Measurements from ENCODE around the gene CDH4.

The CDH4 gene

GRCh38 chr20:61960836-61961235 lies 708.8 kb downstream of the CDH4 start:
- TF ChIP-seq, protein P1, sequence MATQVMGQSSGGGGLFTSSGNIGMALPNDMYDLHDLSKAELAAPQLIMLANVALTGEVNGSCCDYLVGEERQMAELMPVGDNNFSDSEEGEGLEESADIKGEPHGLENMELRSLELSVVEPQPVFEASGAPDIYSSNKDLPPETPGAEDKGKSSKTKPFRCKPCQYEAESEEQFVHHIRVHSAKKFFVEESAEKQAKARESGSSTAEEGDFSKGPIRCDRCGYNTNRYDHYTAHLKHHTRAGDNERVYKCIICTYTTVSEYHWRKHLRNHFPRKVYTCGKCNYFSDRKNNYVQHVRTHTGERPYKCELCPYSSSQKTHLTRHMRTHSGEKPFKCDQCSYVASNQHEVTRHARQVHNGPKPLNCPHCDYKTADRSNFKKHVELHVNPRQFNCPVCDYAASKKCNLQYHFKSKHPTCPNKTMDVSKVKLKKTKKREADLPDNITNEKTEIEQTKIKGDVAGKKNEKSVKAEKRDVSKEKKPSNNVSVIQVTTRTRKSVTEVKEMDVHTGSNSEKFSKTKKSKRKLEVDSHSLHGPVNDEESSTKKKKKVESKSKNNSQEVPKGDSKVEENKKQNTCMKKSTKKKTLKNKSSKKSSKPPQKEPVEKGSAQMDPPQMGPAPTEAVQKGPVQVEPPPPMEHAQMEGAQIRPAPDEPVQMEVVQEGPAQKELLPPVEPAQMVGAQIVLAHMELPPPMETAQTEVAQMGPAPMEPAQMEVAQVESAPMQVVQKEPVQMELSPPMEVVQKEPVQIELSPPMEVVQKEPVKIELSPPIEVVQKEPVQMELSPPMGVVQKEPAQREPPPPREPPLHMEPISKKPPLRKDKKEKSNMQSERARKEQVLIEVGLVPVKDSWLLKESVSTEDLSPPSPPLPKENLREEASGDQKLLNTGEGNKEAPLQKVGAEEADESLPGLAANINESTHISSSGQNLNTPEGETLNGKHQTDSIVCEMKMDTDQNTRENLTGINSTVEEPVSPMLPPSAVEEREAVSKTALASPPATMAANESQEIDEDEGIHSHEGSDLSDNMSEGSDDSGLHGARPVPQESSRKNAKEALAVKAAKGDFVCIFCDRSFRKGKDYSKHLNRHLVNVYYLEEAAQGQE (IDR thresholded peaks at IDR 0.05; ENCODE audit: insufficient read depth in 1 of 2, low read depth in 2 of 2, low read length in 2 of 2) = no peak
- TF ChIP-seq FOXP2 (optimal IDR thresholded peaks at IDR 0.05; ENCODE audit: borderline replicate concordance, extremely low read depth, extremely low read length, insufficient read depth) = no peak

- TF ChIP-seq SIN3A (IDR thresholded peaks at IDR 0.05; ENCODE audit: borderline replicate concordance, insufficient read depth, low read length) (no peak), POLR2AphosphoS5 (IDR thresholded peaks at IDR 0.05; ENCODE audit: low read depth, low read length) (no peak)
Observed at GRCh38 chr20:61963149-61963548, 711.1 kb downstream of the CDH4 start.

GRCh38 chr20:61963885-61964674 lies 712.0 kb downstream of the CDH4 start:
- TF ChIP-seq POLR2AphosphoS5 (IDR thresholded peaks at IDR 0.05; ENCODE audit: low read depth, low read length) (no peak), TAF1 (IDR thresholded peaks at IDR 0.05; ENCODE audit: borderline replicate concordance, insufficient read depth, low read length) (no peak), SIN3A (IDR thresholded peaks at IDR 0.05; ENCODE audit: borderline replicate concordance, insufficient read depth, low read length) (no peak), FOXP2 (optimal IDR thresholded peaks at IDR 0.05; ENCODE audit: borderline replicate concordance, extremely low read depth, extremely low read length, insufficient read depth) (no peak)
- TF ChIP-seq, protein P1 (IDR thresholded peaks at IDR 0.05; ENCODE audit: insufficient read depth in 1 of 2, low read depth in 2 of 2, low read length in 2 of 2) = no peak

DNA sequence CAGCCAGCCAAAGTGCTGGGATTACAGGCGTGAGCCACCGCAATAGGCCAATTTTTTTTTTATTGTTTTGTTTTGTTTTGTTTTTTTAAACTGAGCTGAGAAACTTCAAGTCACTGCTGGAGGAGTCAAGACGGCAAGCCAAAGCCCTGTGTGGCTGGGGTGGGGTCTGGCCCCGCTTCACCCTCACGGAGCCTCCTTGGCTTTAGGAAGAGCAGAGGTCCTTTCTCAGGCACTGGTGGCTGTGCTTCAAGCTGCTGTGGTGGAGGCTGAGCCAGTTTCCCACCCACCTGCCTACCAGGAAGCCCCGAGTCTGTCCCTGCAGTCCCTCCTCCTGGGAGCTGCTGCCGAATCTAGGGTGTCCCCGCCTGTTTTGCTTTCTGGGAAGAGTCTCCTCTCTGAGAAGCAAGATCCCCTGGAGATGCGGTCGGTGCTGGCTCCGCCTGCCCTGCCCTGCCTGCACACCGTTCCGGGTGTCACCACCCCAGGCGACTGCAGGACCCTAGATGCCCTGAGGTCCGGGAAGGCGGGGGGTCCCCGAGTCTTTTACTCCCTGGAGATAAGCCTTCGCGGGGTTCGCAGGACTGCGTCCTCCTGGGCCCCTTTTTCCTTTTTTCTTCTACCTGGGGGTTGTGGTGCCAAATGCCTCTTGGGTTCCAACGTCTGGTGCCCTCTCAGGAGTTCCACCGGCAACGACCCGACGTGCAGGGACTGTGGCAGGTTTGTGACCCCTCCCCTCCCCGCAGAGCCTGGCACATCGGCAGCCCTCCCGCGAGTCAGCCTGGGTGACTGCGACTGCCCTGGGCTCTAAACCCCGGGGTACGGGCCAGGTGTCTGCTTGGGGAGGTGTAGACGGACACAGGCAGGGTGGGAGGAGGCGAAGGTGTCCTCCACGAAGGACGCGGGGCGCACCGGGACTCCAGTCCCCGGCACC lies 712.9 kb downstream of the CDH4 start:
- TF ChIP-seq, protein P1 (IDR thresholded peaks at IDR 0.05; ENCODE audit: insufficient read depth in 1 of 2, low read depth in 2 of 2, low read length in 2 of 2) = no peak
- no peak for TF ChIP-seq SIN3A (IDR thresholded peaks at IDR 0.05; ENCODE audit: borderline replicate concordance, insufficient read depth, low read length)
- no peak for TF ChIP-seq TAF1 (IDR thresholded peaks at IDR 0.05; ENCODE audit: borderline replicate concordance, insufficient read depth, low read length)
- no peak for TF ChIP-seq POLR2AphosphoS5 (IDR thresholded peaks at IDR 0.05; ENCODE audit: low read depth, low read length)
- no peak for TF ChIP-seq FOXP2 (optimal IDR thresholded peaks at IDR 0.05; ENCODE audit: borderline replicate concordance, extremely low read depth, extremely low read length, insufficient read depth)

- no peak for TF ChIP-seq POLR2AphosphoS5 (IDR thresholded peaks at IDR 0.05; ENCODE audit: low read depth, low read length)
- no peak for TF ChIP-seq TAF1 (IDR thresholded peaks at IDR 0.05; ENCODE audit: borderline replicate concordance, insufficient read depth, low read length)
- TF ChIP-seq, protein P1 (IDR thresholded peaks at IDR 0.05; ENCODE audit: insufficient read depth in 1 of 2, low read depth in 2 of 2, low read length in 2 of 2) = no peak
- no peak for TF ChIP-seq SIN3A (IDR thresholded peaks at IDR 0.05; ENCODE audit: borderline replicate concordance, insufficient read depth, low read length)
- no peak for TF ChIP-seq FOXP2 (optimal IDR thresholded peaks at IDR 0.05; ENCODE audit: borderline replicate concordance, extremely low read depth, extremely low read length, insufficient read depth)
Observed at GRCh38 chr20:61965606-61966491, 713.8 kb downstream of the CDH4 start.

Data from PFSK-1 (cell line).